GM18505 (cell line): ENCODE data around the gene ZFYVE16.
"Not testable (repeated sequence)": the region's sequence is repeated elsewhere in the genome, so short reads cannot be mapped to it uniquely, and the experiment has no call there.

Source experiments
- ATAC-seq: cut with Tn5 transposase; IDR thresholded peaks from one replicate; pipeline ENCODE4 v1.9.1; 2021; ENCODE audit not compliant: unreplicated experiment
- POLR2A ChIP-seq: IDR thresholded peaks from 4 replicates; pipeline ENCODE4 v1.6.1; 2011; ENCODE audit warnings: borderline replicate concordance; ENCODE audit not compliant: insufficient read depth, insufficient read length; ENCODE audit errors: extremely low read depth

Gene ZFYVE16

DNA sequence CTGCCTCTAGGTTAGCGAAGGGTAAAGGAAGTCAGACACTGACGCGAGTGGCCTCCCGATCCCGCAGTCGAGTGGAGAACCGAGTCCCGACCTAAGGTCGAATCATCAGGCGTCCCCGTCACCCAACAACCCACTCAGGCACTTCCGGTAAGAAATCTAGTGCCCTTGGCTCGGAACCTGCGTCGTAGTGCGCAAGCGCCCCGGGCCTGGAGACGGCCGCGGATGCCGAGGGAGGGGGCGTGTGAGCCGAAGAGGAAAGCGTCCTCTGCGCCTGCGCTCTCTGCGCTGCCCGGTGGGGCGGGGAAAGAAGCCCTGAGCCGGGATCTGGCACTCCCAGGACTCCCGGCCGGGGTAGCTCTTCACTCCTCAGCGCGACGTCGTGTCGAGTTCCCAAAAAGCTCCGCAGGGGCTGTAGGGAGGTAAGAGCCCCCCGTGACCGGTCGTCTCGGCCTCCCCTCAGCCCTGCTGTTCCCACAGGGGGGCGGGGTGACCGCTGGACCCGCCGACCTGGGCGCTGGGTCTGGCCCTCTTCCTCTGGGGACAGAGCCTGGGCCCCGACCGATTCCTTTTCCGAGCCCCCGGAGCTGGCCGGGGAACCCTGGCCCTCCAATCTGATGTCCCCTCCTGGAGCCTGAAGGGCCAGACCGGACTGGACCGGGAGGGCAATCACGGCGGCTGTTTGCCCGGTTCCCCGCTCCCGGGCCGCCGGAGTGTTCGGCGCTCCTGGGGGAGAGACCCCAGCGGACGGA is at the start of gene ZFYVE16:
ZFYVE16 (plus strand) TSS at position 330 of the 749 bp plus-strand sequence. CDS start 26,084 bp downstream, outside the sequence.
- TF ChIP-seq POLR2A: peak; percentile 88
- ATAC-seq: peak; percentile 89

DNA sequence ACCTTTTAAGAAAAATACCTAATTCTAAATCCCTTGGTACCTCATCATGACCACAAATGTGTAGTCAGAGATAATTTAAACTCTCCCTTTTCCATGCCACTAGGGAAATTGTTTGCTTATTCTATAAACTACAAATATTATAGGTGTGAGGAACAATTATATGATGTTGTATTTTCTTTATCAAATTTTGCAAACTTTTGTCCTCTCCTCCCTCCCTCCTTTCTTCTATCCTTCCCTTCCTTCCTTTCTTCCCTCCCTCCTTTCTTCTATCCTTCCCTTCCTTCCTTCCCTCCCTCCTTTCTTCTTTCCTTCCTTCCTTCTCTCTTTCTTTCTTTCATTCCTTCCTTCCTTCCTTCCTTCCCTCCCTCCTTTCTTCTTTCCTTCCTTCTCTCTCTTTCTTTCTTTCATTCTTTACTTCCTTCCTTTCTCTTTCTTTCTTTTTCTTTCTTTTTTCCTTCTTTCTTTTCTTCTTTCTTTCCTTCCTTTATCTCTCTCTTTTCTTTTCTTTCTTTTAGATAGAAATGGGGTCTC is 46.9 kb upstream of the ZFYVE16 start:
- ATAC-seq: no peak
- no peak for TF ChIP-seq POLR2A

DNA sequence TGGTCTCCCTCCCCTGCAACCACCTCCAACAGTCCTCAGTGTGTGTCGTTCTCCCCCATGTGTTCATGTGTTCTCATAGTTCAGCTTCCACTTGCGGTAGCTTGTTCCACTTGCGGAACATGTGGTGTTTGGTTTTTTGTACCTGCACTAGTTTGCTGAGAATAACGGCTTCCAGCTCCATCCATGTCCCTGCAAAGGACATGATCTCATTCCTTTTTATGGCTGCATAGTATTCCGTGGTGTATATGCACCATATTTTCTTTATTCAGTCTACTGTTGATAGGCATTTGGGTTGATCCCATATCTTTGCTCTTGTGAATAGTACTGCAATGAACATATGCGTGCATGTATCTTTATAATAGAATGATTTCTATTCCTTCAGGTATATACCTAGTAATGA is 43.0 kb upstream of the ZFYVE16 start:
- TF ChIP-seq POLR2A: no peak
- no peak for ATAC-seq

DNA sequence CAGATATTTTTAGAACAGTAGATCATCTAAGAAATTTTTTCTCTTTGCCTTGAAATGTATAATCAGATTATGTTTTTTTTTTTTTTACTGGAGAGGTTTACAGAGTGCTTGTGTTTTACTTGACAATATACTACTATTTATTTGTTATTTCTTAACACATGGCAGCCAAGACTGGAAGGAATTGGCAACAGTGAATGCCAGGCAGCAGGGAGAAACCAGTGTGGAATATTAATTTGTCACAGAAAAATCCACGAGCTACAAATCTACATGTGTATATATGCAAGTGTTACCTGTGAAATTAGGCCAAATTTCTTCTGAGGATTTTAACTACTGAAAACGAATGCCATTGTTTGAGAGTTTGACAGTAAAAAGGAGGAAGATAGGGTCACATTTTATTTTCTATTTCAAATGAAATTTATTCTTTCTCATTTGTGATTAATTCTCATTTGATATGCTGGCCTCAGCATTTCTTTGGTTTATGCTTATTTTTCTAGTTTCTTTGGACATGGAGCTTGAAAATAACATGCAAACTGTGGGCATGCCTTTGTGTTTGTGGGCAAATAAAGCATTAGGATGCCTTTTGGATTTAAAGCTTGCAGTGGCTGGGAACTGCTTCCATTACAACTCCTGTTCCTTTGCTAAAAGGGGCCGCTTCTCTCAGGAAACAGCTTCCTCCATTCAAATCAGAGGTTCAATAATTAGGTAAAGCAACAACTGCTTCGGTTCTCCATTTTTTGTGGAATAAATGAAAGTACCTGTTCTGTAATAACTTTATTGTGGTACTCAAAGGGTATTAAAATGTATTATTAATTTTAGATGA is 39.0 kb upstream of the ZFYVE16 start:
- ATAC-seq: no peak
- TF ChIP-seq POLR2A: no peak

GRCh38 chr5:80369521-80369920 is 38.3 kb upstream of the ZFYVE16 start:
- ATAC-seq: no peak
- TF ChIP-seq POLR2A: no peak

DNA sequence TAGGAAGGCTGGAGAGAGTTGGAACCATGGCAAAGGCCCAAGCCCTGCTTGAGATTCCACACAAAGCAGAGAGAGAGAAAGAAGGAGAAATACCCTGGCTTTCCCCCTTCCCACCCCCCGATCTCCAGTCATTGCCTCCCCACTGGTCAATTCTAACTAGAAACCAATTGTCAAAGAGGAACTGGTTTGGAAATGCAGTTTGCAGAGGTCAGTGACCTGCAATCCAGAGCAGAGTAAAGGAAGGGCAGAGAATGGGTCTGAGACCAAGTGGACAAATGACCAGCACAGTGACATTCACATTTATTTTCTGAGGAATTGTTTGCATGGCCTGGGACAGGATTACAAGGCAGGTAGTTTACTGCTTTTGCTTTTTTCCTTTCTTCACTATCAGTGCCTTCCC is 37.5 kb upstream of the ZFYVE16 start:
- no peak for TF ChIP-seq POLR2A
- no peak for ATAC-seq

DNA sequence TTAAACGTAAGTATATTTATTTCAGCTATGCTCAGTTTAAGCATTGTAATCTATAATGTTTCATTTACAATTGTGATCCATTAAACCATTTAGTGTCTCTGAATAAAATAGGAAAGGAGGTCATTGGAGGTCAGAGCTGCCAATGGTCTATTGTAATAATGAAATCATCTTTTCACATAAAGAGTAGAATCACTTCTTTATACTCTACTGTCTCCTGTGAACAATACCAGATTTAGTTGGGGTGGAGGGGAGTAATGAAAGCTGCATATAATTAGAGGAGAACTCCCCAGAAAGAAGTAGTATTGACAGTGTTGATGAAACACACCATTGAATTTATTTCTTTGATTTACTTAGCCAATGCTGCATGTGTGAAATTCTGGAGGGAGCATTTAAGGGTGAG is 35.1 kb upstream of the ZFYVE16 start:
- ATAC-seq: no peak
- no peak for TF ChIP-seq POLR2A

DNA sequence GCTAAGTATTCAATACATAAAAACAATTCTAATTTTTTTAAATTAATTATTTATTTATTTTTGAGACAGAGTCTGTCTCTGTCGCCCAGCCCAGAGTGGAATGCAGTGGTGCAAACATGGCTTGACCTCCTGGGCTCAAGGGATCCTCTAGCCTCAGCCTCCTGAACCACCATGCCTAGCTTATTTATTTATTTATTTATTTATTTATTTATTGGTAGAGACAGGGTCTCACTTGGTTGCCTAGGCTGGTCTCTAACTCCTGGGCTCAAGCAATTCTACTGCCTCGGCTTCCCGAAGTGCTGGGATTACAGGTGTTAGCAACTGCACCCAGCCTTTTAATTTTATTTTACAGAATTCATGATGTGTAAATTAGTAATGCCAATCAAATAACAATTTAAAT is 33.7 kb upstream of the ZFYVE16 start:
- no peak for TF ChIP-seq POLR2A
- ATAC-seq: no peak

DNA sequence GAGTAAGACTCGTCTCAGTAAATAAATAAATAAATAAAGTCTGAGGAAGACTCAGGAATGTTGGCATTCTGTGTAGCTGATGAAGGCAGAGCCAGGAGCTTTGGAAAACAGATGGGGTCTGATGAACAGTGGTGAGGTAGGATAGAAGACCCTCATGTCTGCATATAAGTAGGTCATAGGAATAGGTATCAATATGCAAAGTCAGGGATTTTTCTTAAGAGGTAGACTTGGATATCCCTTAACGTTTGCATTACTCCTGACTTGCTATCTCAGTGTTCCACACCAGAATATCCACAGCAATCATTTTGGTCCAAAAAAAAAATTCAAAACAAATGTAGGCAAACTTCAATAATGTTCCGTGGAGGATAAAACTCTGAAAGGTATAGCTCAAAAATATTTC is 31.3 kb upstream of the ZFYVE16 start:
- ATAC-seq: no peak
- no peak for TF ChIP-seq POLR2A

GRCh38 chr5:80382488-80382887 is 25.4 kb upstream of the ZFYVE16 start:
- TF ChIP-seq POLR2A: no peak
- no peak for ATAC-seq

DNA sequence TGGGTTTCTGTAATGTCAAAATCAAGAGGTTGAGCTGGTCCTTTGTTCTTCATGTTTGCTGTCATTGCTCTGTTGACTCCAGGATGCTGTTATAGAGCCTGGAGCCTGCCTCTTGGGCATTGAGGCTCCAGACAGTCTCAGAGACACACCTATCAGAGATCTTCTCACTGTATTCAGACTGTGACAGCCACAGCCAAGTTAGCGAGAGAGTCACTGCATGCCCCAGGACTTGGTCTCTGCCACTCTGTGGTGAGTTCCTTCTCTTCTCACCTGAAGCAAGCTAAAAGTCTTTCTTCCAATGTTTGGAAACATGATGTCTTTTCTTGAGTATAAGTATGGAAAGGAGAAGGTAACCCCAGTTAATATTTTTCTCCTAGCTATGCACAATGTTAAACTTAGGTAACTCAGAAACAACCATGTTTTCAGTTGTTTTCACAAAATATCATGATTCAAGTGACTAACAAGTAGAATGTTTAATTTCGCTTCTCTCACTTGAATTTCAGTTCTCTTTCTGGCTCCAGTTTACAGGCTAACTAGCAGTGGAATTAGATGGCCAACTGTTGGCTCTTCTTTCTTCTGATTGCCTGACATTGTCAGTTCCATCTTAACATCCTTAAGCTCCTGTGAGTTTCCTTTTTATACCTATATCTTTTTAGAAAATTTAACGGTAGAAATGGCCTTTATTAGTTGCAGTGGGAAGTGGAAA is 20.6 kb upstream of the ZFYVE16 start:
- no peak for ATAC-seq

GRCh38 chr5:80389580-80389979 is 18.3 kb upstream of the ZFYVE16 start:
- TF ChIP-seq POLR2A: no peak
- no peak for ATAC-seq

More for the DNA sequence above, 20.6 kb upstream of the ZFYVE16 start:
- no peak for TF ChIP-seq POLR2A

- not testable (repeated sequence) for ATAC-seq
Measured at GRCh38 chr5:80390413-80390812, 17.5 kb upstream of the ZFYVE16 start.

GRCh38 chr5:80391267-80391666 is 16.6 kb upstream of the ZFYVE16 start:
- not testable (repeated sequence) for ATAC-seq
